Tibial nerve (tissue), 4 donors: ENCODE measurements around the gene CXCL16. TPM values are rescaled to one million over a fixed set of nuclear protein-coding genes. Genes with fewer than 3 reads are reported as not detected.

ENCODE experiments used
- DNase-seq, 2 donors: peaks; one replicate each; pipeline ENCODE4 v3.0.0-alpha.2; 2019; ENCODE audit warnings: low spot score in 2 of 2
- H3K27ac ChIP-seq, 4 donors: fragments of 200-600 bp; sonication (generic) in 3 of 4; one replicate each; pipeline ENCODE4 v1.5.1; 2017 to 2019; ENCODE audit warnings: mild to moderate bottlenecking in 1 of 4
- H3K27me3 ChIP-seq, 2 donors: fragments of 200-600 bp; sonication (generic) in 1 of 2; one replicate each; pipeline versions ENCODE4 v1.5.1 to v1.6.0; 2017 to 2019
- H3K36me3 ChIP-seq, 3 donors: fragments of 200-600 bp; sonication (generic); one replicate each; pipeline ENCODE4 v1.5.1; 2018 to 2019
- H3K4me1 ChIP-seq, 4 donors: fragments of 200-600 bp; sonication (generic) in 3 of 4; one replicate each; pipeline ENCODE4 v1.5.1; 2017 to 2019
- H3K4me3 ChIP-seq, 4 donors: fragments of 200-600 bp; sonication (generic) in 3 of 4; one replicate each; pipeline ENCODE4 v1.5.1; 2017 to 2019; ENCODE audit warnings: mild to moderate bottlenecking in 1 of 4, moderate library complexity in 1 of 4
- H3K9me3 ChIP-seq, 4 donors: fragments of 200-600 bp; sonication (generic) in 3 of 4; one replicate each; pipeline ENCODE4 v1.5.1; 2017 to 2019
- EP300 ChIP-seq, 2 donors: sonication (generic); formaldehyde crosslinking; IDR thresholded peaks; one replicate each; pipeline ENCODE4 v1.6.1; 2017; ENCODE audit warnings: antibody characterized with exemption in 2 of 2, mild to moderate bottlenecking in 1 of 2
- POLR2A ChIP-seq, 2 donors: fragments of 450-650 bp; IDR thresholded peaks; one replicate each; pipeline ENCODE4 v1.6.1; 2017; ENCODE audit warnings: antibody characterized with exemption in 2 of 2, mild to moderate bottlenecking in 2 of 2, moderate library complexity in 2 of 2
- WGBS, 2 donors: methylation state at CpG; one replicate each; pipeline ENCODE4 v1.1.5; 2018; 5-methylcytosine and 5-hydroxymethylcytosine counted together
- total RNA-seq, 4 donors: library from RNA; depleted of rRNA; stranded (reverse); fragments of >200 nt; gene quantifications; one replicate each; pipeline ENCODE4 v1.1.0, GENCODE V29; 2016
- TF ChIP-seq, protein P1 (sequence below), 5 experiments: fragments of 200-600 bp in 3 of 5; fragments of 450-650 bp in 2 of 5; sonication (generic) in 3 of 5; IDR thresholded peaks; one replicate each; pipeline ENCODE4 v1.5.1; 2016 to 2019; ENCODE audit warnings: antibody characterized with exemption in 5 of 5, mild to moderate bottlenecking in 3 of 5, moderate library complexity in 2 of 5

Gene CXCL16
- total RNA-seq, 4 donors from 2014 or later = 5.7 to 27.3 (median 13.6) TPM

DNA sequence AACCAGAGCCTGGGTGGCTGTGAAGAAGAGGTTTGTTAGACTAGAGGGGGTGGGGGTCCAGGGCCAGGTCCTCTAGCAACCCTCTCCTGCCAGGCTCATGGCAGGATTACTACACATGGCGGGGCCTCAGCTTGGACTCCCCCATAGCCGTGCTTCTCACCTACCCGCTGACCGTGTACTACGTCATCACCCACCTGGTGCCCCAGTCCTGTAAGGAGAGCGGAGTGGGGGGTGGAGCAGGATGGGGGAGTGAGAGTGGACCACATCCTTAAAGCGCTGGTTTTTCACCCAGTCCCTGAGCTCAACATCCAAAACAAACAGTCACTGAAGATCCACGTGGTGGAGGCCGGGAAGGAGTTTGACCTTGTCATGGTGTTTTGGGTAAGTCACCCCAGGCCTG is 4.2 kb upstream of the CXCL16 start:
- Histone ChIP-seq H3K9me3 (no peaks in the 10 kb centered on the region), H3K27me3 (peaks cover 0 to 36% of the 10 kb centered on the region in 2 donors), H3K36me3 (no peaks in the 10 kb centered on the region), H3K4me1 (peaks cover 0 to 26% (median 2%) of the 10 kb centered on the region in 4 donors), H3K4me3 (no peak overlapping the region), H3K27ac (no peak overlapping the region)
- TF ChIP-seq EP300 (IDR thresholded peaks at IDR 0.05) (no peak), POLR2A (IDR thresholded peaks at IDR 0.05) (no peak)
- TF ChIP-seq, protein P1, sequence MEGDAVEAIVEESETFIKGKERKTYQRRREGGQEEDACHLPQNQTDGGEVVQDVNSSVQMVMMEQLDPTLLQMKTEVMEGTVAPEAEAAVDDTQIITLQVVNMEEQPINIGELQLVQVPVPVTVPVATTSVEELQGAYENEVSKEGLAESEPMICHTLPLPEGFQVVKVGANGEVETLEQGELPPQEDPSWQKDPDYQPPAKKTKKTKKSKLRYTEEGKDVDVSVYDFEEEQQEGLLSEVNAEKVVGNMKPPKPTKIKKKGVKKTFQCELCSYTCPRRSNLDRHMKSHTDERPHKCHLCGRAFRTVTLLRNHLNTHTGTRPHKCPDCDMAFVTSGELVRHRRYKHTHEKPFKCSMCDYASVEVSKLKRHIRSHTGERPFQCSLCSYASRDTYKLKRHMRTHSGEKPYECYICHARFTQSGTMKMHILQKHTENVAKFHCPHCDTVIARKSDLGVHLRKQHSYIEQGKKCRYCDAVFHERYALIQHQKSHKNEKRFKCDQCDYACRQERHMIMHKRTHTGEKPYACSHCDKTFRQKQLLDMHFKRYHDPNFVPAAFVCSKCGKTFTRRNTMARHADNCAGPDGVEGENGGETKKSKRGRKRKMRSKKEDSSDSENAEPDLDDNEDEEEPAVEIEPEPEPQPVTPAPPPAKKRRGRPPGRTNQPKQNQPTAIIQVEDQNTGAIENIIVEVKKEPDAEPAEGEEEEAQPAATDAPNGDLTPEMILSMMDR (IDR thresholded peaks at IDR 0.05) = no peak
- 83 to 88% methylated on average over 9 of the region's 9 CpGs for WGBS, 2 donors
- no peak for DNase-seq

DNA sequence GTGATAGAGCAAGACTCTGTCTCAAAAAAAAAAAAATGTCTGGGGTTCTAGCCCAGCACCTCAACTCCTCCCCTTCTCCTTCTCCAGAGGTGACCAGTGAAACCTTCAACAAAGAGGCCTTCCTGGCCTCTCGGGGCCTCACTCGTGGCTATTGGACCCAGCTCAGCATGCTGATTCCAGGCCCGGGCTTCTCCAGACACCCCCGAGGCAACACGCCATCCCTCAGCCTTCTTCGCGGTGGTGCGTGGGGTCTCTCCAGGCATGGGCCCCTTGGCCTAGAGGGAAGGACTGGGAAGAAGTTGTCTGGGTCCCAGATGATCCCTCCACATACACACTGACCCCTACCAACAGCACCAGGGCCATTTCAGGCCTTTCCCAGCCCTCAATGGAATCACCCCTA is 3.5 kb upstream of the CXCL16 start:
- WGBS, 2 donors = 94% methylated on average over 8 of the region's 8 CpGs
- Histone ChIP-seq H3K9me3 (no peaks in the 10 kb centered on the region), H3K4me3 (no peak overlapping the region), H3K4me1 (peaks cover 0 to 27% (median 6%) of the 10 kb centered on the region in 4 donors), H3K27ac (no peak overlapping the region), H3K27me3 (peaks cover 0 to 36% of the 10 kb centered on the region in 2 donors), H3K36me3 (no peaks in the 10 kb centered on the region)
- no peak for TF ChIP-seq EP300 (IDR thresholded peaks at IDR 0.05)
- TF ChIP-seq, protein P1 (IDR thresholded peaks at IDR 0.05) = no peak
- no peak for TF ChIP-seq POLR2A (IDR thresholded peaks at IDR 0.05)
- DNase-seq = no peak

DNA sequence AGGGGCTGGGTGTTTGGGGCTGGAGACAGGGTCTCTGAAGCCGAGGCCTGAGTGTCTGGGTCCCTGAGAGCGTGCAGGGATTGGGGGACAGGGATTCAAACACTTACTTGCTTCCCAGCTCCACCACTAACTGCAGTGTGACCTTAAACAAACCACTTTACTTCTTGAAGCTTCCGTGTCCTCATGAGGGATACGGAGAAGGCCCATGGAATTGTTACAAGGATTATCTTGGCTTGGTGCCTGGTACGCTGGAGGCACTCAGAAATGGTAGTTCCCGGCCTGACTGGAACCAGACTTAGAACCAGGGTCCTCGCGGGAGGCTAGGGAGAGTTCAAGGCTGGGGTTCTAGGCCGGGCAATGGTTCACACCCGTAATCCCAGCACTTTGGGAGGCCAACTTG is 2.9 kb upstream of the CXCL16 start:
- WGBS, 2 donors = 48 to 56% methylated on average over 10 of the region's 10 CpGs
- DNase-seq = no peak
- TF ChIP-seq, protein P1 (IDR thresholded peaks at IDR 0.05) = no peak
- no peak for TF ChIP-seq POLR2A (IDR thresholded peaks at IDR 0.05)
- TF ChIP-seq EP300 (IDR thresholded peaks at IDR 0.05) = no peak

DNA sequence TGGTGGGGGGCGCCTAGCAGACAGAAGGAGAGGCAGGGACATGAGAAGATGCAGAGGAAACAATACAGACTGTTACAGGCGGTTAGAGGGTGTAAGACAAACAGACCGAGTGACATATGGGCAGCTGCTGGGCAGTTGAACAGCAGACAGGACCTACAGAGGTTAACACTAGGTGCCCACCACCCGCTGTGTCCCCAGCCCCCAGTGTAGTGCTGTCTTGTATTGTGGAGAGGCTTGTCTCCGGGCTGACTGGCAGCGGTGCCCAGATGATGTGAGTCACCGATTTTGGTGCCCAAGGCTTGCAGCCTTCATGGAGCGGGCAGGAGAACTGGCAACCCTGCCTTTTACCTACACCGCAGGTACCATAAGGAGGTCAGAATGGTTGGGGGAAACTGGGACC is 2.4 kb upstream of the CXCL16 start:
- WGBS, 2 donors = 91 to 94% methylated on average over 6 to 9 of the region's 9 CpGs
- no peaks in the 10 kb centered on the region for H3K9me3 ChIP-seq
- H3K27me3 ChIP-seq = peaks cover 0 to 36% of the 10 kb centered on the region in 2 donors
- TF ChIP-seq, protein P1 (IDR thresholded peaks at IDR 0.05) = no peak
- no peak for TF ChIP-seq POLR2A (IDR thresholded peaks at IDR 0.05)
- TF ChIP-seq EP300 (IDR thresholded peaks at IDR 0.05) = no peak
- H3K4me1 ChIP-seq = peaks cover 0 to 29% (median 7%) of the 10 kb centered on the region in 4 donors
- no peak for DNase-seq
- H3K4me3 ChIP-seq = no peak overlapping the region
- H3K36me3 ChIP-seq = no peaks in the 10 kb centered on the region
- no peak overlapping the region for H3K27ac ChIP-seq

More for the DNA sequence above, 2.9 kb upstream of the CXCL16 start:
- H3K36me3 ChIP-seq = no peaks in the 10 kb centered on the region
- no peaks in the 10 kb centered on the region for H3K9me3 ChIP-seq
- H3K27ac ChIP-seq = no peak overlapping the region
- no peak overlapping the region for H3K4me3 ChIP-seq
- peaks cover 0 to 36% of the 10 kb centered on the region in 2 donors for H3K27me3 ChIP-seq
- peaks cover 0 to 29% (median 7%) of the 10 kb centered on the region in 4 donors for H3K4me1 ChIP-seq

DNA sequence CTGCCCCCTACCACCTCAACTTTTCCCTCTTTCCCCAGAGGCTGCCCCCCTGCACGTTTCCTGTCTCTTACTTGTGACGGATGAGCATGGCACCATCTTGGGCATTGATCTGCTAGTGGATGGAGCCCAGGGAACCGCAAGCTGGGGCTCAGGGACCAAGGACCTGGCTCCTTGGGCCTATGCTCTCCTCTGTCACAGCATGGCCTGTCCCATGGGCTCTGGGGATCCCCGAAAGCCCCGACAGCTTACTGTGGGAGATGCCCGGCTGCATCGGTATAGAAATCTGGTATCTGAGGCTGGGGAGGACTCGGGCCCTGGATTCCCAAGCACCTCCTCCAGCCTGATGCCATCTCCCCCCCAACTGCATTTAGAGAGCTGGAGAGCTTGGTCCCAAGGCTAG is 1.8 kb upstream of the CXCL16 start:
- Histone ChIP-seq H3K27ac (no peak overlapping the region), H3K9me3 (no peaks in the 10 kb centered on the region), H3K27me3 (peaks cover 0 to 33% of the 10 kb centered on the region in 2 donors), H3K4me1 (peaks cover 0 to 29% (median 7%) of the 10 kb centered on the region in 4 donors), H3K4me3 (no peak overlapping the region), H3K36me3 (no peaks in the 10 kb centered on the region)
- TF ChIP-seq EP300 (IDR thresholded peaks at IDR 0.05) (no peak), POLR2A (IDR thresholded peaks at IDR 0.05) (no peak)
- TF ChIP-seq, protein P1 (IDR thresholded peaks at IDR 0.05) = no peak
- WGBS, 2 donors = 92 to 99% methylated on average over 6 to 8 of the region's 8 CpGs
- no peak for DNase-seq
